Amniotic stem cell (primary cell): ENCODE results near the gene FN3K.
"Not testable (repeated sequence)": the region's sequence is repeated elsewhere in the genome, so short reads cannot be mapped to it uniquely, and the experiment has no call there.

Source experiments
- DNase-seq: peaks from one replicate; lab custom pipeline; 2025; lab: John Stamatoyannopoulos, UW

FN3K gene

DNA sequence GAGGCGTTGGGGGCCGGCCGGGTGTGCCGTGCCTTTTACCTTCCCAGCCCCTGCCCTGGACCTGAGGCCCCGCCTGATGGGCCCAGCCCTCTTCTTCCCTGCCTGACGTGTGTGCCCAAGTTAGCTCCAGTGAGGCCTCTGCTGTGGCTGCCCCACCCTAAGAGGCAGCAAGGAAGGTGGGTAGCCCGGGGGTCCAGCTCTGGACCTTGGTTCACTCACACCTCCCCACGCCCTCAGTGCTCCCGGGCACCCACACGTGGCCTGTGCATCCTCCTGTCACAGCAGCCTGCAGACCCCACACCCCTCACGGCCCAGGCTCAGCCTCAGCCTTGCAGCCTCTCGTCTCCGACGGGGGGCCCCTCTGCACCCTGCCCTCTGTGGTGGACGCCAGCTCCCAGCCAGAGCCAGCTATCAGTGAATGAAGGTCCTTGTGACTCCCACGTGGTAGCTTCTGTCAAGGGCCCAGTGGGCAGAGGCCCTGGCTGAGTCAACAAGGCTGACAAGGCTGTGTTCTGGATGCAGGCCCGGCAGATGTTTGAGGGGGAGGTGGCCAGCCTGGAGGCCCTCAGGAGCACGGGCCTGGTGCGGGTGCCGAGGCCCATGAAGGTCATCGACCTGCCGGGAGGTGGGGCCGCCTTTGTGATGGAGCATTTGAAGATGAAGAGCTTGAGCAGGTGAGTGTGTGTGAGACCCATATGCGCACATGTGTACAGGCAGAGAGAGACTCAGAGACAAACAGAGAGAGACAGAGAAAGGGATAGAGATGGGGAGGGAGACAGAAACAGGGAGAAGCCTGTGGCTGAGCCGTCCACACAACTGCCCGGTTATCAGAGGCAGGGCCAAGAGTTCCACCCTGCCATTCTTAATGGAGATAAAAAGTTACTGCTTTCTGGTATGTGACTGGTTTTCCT lies 2.8 kb downstream of the FN3K start:
- no peak for DNase-seq

DNA sequence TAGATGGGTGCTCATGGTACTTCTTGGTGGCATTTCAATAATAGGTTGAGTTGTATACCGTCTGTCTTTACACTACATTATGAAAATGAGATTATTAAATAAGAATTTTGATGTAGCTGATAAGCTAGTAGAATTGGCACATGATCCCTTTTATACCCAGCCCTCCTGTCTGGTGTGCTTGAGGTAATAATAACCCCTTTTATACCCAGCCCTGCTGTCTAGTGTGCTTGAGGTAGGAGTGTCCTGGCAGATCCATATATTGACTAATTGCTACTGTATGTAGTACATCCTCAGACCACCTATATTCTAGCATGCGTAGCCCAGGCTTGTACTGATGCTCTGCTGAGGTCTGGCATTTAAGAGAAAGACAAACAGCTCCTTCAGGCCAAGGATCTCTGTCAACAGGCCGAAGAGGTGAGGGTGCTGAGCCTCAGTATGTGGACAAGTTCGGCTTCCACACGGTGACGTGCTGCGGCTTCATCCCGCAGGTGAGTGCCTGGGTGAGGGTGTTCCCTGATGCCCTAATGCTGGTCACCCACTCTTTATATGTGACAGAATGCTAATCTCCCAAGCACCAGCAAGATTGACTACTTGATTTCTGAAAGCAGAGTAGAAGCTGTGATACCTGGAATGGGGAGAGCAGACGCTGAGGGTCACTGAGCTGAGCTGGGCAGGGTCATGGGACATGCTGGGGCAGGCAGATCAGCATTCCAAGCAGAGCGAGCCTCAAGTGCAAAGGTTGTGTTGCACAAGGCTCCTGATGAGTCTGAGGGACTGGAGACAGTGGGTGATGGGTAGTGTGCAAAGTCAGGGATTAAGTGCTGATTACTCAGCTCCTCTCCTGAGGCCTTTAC lies 5.7 kb downstream of the FN3K start:
- no peak for DNase-seq

DNA sequence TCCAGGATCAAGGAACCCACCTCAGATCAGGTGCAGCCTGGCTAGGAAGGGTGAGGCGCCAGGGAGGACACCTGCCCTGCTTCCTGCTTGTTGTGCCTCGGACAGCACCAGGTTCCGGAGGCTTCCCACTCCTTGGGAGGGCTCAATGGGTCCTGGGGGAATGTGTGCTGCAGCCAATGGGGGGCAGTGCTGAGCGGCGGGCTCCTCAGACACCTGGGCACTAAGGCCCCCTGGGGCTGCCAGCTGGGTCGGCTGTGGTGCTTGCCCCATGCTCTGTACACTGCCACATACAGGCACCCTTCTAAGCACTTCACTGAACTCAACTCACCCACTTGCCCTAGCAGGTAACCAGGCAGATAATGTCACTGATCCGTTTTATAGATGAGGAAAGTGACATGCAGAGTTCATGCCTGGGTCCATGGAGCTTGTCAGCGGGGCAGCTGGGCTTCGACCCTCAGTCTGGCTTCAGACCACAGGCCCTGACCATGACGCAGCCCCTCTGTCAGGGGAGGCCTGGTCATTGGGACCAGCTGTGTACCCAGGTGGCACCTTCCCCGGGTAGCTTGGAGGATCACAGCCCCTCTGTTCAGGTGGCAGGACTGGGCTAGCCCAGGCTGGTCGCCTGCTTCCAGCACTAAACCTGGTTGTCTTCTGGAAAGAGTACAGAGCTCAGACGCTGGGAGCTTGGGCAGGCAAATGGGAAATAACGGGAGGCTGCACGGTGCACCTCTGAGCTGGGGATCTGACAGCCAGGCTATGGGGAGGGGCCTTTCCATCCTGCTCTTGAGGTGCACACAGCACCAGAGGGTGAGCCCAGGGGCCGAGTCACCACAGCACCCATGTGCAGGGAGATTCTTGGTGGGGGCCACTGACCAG lies 8.2 kb downstream of the FN3K start:
- DNase-seq: no peak

DNA sequence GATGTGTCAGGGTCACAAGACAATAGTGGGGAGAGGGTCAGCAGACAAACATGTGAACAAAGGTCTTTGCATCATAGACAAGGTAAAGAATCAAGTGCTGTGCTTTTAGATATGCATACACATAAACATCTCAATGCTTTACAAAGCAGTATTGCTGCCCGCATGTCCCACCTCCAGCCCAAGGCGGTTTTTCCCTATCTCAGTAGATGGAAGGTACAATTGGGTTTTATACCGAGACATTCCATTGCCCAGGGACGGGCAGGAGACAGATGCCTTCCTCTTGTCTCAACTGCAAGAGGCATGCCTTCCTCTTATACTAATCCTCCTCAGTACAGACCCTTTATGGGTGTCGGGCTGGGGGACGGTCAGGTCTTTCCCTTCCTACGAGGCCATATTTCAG lies 9.3 kb downstream of the FN3K start:
- not testable (repeated sequence) for DNase-seq

DNA sequence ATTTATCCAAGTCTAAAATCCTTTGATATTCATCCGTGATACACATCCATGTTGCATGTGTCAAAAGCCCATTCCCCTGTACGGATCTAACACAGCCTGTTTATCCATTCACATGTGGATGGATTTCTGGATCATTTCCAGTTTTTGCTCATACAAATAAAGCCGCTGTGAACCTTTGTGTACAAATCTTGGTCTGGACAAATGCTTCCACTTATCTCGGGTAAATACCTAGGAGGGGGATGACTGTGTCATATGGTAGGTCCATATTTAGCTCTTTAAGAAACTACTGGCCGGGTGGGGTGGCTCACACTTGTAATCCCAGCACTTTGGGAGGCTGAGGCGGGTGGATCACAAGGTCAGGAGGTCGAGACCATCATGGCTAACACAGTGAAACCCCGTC lies 10.1 kb downstream of the FN3K start:
- DNase-seq: no peak

DNA sequence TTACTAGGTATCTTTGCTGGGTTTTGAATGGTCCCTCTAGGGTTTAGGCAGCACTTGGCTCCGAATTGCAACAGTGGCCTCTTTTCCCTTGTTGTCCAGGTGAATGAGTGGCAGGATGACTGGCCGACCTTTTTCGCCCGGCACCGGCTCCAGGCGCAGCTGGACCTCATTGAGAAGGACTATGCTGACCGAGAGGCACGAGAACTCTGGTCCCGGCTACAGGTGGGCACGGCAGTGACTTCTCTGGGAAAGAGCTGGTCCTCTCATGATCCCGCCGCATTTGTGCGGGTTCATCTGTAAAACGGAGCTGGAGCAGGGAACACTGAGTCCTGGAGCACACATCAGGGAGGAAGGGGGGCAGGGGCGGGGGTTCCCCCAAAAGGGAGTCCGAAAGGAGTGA lies 13.3 kb downstream of the FN3K start:
- DNase-seq: no peak

DNA sequence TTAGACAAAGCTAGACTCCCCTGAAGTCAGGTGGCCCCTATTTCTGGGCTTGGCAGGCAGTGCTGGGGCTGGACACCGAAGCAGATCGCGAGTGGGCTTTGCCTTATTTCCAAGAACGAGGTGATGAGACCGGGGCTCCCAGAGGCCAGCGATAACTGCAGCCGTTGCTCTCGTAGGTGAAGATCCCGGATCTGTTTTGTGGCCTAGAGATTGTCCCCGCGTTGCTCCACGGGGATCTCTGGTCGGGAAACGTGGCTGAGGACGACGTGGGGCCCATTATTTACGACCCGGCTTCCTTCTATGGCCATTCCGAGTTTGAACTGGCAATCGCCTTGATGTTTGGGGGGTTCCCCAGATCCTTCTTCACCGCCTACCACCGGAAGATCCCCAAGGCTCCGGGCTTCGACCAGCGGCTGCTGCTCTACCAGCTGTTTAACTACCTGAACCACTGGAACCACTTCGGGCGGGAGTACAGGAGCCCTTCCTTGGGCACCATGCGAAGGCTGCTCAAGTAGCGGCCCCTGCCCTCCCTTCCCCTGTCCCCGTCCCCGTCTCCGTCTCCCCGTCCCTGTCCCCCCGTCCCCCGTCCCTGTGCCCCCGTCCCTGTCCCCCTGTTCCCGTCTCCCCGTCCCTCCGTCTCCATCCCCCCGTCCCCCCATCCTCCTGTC lies 15.0 kb downstream of the FN3K start:
- no peak for DNase-seq

DNA sequence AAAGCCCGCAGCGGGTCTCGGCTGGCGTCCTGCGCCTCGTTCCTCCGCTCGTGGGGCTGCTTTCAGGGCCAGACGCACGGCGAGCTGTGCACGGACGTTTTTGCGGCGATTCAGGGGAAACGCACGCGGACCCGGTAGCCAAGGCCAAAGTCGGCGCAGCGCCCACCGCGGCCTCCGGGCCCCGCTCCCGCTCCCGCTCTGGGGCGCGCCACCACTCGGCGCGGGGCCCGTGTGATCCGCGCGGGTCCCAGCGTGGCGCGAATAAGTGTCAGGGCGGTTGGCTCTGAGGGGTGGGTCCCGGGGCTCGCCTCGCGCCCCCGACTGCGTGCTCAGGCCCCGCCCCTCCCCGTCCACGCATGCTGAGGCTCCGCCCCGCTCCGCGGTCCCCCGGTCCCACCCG lies 15.8 kb downstream of the FN3K start:
- DNase-seq: no peak

DNA sequence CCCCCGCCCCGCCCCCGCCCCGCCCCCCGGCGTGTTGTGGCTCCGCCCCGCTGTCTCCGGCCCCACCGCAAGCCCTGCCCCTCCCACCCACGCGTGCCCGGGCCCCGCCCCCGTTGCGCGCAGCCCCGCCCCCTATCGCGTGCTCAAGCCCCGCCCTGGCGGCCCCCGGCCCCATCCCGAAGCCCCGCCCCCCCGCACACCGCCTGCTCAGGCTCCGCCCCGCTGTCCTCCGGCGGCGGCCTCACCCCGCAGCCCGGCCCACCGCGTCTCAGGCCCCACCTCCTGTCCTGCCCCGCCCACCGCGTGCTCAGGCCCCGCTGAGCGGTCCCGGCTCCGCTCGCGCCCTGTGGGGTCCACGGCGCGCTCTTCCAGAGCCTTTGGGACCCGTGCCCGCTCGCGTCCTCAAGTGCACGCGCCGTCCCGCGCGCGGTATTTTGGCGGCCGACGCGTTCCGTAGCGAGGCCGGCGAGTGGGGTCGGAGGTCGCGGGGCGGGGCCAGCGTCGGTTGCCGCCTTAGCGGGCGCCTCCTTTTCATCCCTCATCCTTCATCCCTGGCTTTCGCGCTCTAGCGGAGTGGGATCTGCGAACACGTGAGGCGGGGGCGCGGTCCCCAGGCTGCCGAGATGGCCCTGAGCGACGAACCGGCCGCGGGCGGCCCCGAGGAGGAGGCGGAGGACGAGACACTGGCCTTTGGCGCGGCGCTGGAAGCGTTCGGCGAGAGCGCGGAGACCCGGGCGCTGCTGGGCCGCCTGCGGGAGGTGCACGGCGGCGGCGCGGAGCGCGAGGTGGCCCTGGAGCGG lies 16.4 kb downstream of the FN3K start, which contains the start of gene TBCD:
TSS of gene TBCD (plus strand) at position 495 of the 800 bp plus-strand sequence. CDS start at position 624, 129 bp downstream.
- DNase-seq: peak; percentile 72

DNA sequence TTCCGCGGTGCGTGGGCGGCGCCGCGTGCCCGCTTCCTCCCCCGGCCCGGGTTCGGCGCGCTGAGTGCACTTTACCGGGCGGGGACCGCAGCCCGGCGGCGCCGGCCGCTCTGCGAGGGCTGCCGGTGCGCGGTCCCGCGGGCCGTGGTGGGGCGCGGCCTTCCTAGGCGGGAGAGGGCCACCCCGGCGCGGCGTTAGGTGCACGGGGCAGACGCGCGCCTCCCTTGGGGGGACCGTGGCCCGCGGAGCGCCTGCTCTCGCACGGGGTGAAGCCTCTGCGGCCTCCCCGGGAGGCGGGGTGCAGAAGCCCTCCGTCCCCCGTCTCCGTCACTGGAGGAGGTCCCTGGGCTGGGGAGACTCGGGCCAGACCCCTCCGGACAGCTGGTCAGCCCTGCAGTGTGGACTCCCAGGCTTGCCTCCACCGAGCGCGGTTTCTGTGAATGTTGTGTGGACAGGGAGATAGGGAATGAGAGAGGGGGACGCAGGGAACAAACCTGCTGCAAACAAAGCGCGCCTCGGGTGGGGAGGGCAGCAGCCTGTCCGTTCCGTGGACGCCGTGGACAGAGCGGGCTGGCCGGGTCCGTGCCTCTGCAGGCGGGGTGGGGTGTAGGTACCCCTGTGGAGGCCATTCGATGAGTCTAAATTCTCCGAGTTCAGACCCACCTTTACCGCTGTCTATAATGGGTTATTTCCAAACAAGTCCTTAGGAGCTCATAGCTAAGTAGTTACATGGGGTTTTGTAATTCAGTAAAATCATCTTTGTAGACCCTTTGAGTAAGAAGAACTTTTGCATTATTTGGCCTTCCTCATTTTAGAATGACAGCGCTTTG lies 17.2 kb downstream of the FN3K start:
- no peak for DNase-seq

DNA sequence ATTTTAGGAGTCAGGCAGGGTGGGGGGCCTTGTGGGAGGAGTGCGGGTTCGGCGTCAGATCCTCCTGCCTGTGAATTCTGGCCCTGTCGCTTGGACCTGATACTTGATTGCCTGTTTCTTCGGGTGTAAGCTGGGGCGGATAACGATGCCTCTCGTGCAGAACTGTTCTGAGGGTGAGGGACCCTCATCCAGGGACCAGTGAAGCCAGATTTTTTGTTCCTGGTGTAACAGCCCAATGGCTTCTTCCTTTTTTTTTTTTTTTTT lies 17.7 kb downstream of the FN3K start:
- no peak for DNase-seq

DNA sequence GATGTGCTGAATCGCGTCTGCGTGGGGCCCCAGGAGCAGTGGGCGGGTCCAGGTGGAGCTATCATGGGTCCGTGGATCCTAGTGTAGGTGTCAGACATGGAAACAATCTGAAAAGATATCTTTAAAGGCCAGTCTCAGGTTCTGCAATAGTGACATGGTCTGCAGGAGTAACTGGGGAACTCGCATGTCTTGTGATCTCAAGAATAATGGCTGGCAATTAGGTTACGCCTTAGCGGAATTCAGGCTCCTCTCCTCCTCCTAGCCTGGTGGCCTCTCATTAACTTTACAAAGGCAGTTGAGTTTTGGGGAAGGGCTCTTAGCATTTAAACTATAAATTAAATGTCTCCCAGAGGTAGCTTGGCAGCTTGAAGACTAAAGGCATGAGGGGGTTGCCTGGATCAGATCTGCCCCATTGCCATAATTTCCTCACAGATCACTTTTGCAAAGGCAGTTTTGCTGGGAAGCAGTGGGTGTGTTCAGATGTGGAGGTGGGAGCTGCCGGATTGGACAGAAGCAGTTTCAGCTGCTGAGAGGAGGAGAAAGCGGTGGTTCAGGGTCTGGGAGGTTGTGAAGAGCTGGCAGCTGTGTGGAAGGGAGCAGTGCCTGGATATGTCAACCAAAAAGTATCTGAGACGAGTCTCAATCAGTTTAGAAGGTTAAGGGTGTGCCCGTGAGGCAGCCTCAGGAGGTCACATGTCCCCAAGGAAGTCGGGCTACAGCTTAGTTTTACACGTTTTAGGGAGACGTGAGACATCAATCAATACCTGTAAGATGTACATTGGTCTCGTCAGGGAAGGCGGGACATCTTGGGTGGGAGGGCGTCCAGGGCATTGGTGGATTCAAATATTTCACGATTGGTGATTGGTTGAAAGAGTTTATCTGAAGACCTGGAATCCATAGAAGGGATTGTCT lies 19.1 kb downstream of the FN3K start:
- DNase-seq: no peak

DNA sequence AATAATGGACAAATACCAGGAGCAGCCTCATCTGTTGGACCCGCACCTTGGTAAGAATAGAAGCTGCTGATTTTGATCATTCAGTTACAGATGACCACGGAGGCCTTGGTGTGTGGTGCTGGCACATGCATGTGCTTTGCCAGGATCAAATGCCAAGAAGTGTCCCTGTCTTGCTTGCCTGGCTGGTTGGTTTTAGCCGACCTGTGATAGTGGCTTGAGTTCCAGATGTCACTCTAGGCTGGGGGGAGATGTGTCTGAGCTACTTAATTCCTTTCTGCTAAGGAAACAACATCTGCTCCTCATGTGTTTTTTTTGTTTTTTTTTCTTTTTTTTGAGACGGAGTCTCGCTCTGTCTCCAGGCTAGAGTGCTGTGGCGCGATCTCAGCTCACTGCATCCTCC lies 20.8 kb downstream of the FN3K start:
- DNase-seq: no peak

DNA sequence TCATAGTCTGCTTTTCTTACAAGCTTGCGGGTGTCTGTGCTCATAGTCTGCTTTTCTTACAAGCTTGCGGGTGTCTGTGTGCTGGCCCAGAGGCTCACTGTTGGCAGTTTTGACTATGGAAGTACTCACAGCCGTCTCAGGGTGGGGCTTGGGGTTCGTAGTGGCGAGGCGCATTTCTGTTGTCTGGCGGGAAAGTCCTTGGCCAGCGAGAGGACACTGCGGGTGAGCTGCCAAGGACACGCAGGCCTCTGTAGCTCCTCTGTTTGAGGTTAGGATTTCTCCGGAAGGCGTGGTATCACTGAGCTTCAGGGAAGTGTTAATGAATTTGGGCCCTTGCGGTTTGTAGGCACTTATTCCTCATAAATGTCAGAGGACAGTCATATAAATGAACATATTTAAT lies 30.0 kb downstream of the FN3K start:
- DNase-seq: no peak

DNA sequence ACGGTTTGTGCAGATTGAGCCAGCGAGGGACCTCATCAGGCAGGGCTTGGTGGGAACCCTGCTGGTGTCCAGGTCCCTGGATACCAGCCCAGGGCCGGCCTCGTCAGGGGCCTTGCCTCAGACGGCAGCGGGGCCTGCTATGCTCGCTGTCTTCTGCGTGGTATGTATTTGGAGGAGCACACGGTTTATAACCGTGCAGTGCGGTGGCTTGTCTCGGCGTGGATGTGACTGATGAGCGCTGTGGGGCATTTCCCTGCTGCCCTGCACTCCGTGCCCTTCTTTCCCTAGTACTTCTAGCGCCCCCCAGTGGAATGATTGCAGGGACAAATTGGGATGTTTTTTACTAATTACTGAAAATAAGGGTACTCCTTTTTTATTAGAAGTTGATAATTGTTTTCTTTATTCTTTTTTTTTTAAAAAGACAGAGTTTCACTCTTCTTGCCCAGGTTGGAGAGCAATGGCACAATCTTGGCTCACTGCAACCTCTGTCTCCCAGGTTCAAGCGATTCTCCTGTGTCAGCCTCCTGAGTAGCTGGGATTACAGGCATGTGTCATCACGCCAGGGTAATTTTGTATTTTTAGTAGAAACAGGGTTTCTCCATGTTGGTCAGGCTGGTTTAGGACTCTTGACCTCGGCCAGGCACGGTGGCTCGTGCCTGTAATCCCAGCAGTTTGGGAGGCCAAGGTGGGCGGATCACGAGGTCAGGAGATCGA lies 31.8 kb downstream of the FN3K start:
- no peak for DNase-seq

DNA sequence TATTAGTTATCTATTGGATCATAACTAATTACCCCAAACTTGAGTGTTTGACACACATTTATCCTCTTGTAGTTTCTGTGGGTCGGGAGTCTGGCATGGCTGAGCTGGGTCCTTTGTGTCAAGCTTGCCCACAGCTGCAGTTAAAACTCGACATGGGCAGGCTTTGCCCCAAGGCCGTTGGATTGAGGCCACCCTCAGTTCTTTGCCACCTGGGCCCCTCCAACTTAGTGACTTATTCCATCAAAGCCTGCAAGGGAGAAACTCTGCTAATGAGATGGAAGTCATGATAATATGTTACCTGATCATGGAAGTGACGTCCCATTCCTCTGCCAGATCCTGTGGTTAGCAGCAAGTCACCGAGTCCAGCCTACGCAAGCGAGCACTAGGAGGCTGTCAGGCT lies 33.6 kb downstream of the FN3K start:
- DNase-seq: no peak

DNA sequence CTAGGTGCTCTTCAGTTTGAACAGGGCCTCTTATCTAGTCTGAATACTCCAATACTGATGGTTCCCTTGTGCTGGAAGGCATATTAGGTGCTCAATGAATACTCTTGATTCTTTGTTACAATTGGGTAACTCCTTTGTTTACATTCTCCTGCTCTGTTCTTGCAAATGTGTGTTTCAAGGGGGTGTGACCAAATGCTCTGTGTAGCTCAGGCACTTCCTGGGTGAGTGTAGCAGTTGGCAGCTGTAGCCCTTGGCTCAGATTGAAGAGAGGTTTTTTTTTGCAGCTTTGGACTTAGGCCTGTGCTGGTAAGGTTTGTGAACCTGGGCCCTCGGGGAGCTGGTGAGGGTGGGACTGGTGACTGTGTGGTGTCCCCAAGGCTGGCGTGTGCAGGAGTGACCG lies 36.6 kb downstream of the FN3K start:
- DNase-seq: no peak

DNA sequence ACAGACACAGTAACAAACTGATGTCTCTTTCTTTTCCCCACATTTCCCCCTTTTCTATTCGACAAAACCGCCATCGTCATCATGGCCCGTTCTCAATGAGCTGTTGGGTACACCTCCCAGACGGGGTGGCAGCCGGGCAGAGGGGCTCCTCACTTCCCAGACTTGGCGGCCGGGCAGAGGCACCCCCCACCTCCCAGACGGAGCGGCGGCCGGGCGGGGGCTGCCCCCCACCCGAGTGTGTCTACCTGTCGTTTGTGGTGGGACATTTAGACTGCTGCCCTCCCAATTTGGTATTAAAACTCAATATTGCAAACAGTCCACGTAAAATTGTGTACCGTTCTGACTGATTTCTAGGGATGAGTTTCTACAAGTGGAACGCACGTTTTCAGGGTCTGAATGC lies 39.0 kb downstream of the FN3K start:
- not testable (repeated sequence) for DNase-seq
